Measurements from ENCODE around the gene LGALS14.

Gene LGALS14

DNA sequence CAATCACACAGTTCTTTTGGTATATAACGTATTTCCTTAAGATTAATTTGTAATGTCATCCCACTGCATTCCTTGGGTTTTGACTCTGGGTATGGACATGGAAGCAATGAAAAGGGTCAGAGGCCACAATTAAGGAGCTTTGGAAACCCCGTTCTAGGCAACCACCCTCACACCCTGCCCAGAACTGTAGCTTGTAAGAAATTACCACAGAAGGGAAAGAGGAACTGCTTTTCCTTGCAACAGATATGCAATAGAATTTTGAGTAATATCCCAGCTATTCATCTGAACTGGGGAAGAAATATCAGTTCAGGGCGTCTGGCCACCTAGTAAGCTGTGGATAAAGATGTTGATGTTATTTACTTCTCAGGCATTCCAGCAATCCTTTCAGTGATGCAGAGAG is 34.5 kb downstream of the LGALS14 start:
- Histone ChIP-seq H3K36me3 (ENCODE audit: control insufficient read depth in 2 of 2, insufficient read depth in 2 of 2, low read length in 2 of 2) (no peaks in the 10 kb centered on the region), H3K9ac (ENCODE audit: low read depth in 1 of 2, low read length in 2 of 2) (no peak overlapping the region), H3K4me3 (ENCODE audit: low read length in 2 of 2) (no peak overlapping the region), H3K4me1 (ENCODE audit: control insufficient read depth in 2 of 2, insufficient read depth in 2 of 2, low read length in 2 of 2) (no peaks in the 10 kb centered on the region), H3K27me3 (ENCODE audit: control insufficient read depth in 2 of 2, insufficient read depth in 2 of 2, low read length in 2 of 2) (peaks cover 0 to 6% of the 10 kb centered on the region in 2 donors), H3K9me3 (ENCODE audit: control insufficient read depth in 2 of 2, low read length in 2 of 2) (no peaks in the 10 kb centered on the region), H3K27ac (ENCODE audit: low read depth in 2 of 2, low read length in 2 of 2) (no peak overlapping the region)

DNA sequence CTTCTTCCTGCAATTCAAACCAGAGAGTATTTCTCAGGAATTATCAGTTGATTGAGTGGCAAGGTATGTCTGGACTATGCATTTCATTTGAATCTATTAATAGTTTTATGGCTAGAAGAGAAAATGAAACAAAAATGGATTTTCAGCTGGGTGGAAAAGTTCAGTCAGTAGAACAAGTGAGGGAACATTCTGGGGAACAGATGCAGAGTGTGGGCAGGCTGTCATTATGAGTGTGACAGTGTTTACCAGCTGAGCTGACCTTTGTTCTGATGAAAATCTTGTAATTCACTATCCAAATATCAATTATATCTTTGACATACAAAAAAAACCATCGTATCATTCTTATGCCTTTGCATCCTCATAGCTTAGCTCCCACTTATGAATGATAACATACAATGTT is 36.1 kb downstream of the LGALS14 start:
- Histone ChIP-seq H3K4me1 (ENCODE audit: control insufficient read depth in 2 of 2, insufficient read depth in 2 of 2, low read length in 2 of 2) (no peaks in the 10 kb centered on the region), H3K9me3 (ENCODE audit: control insufficient read depth in 2 of 2, low read length in 2 of 2) (no peaks in the 10 kb centered on the region), H3K27me3 (ENCODE audit: control insufficient read depth in 2 of 2, insufficient read depth in 2 of 2, low read length in 2 of 2) (peaks cover under 1 to 6% of the 10 kb centered on the region in 2 donors), H3K9ac (ENCODE audit: low read depth in 1 of 2, low read length in 2 of 2) (no peak overlapping the region), H3K36me3 (ENCODE audit: control insufficient read depth in 2 of 2, insufficient read depth in 2 of 2, low read length in 2 of 2) (no peaks in the 10 kb centered on the region), H3K27ac (ENCODE audit: low read depth in 2 of 2, low read length in 2 of 2) (no peak overlapping the region), H3K4me3 (ENCODE audit: low read length in 2 of 2) (no peak overlapping the region)

DNA sequence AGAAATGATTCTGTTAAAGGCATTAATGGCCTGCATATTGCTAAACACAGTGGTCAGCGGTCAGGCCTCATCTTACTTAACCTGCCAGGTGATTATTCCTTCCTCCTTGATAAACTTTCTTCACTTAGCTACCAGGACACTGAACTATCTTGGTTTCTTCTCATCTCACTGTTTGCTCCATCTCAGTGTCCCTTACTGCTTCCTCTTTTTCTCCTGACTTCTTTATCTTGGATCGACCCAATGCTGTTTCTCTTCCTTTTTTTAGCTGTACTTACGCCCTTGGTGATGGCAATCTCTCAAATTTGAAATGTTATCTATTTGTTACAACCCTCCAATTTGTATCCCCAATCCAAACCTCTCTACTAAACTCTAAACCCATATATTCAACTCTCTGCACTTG is 41.4 kb downstream of the LGALS14 start:
- Histone ChIP-seq H3K36me3 (ENCODE audit: control insufficient read depth in 2 of 2, insufficient read depth in 2 of 2, low read length in 2 of 2) (no peaks in the 10 kb centered on the region), H3K4me3 (ENCODE audit: low read length in 2 of 2) (no peak overlapping the region), H3K9me3 (ENCODE audit: control insufficient read depth in 2 of 2, low read length in 2 of 2) (no peaks in the 10 kb centered on the region), H3K9ac (ENCODE audit: low read depth in 1 of 2, low read length in 2 of 2) (no peak overlapping the region), H3K4me1 (ENCODE audit: control insufficient read depth in 2 of 2, insufficient read depth in 2 of 2, low read length in 2 of 2) (no peaks in the 10 kb centered on the region), H3K27me3 (ENCODE audit: control insufficient read depth in 2 of 2, insufficient read depth in 2 of 2, low read length in 2 of 2) (peaks cover 3 to 7% of the 10 kb centered on the region in 2 donors), H3K27ac (ENCODE audit: low read depth in 2 of 2, low read length in 2 of 2) (no peak overlapping the region)

GRCh38 chr19:39746836-39747529 is 42.7 kb downstream of the LGALS14 start:
- H3K4me1 ChIP-seq (ENCODE audit: control insufficient read depth in 2 of 2, insufficient read depth in 2 of 2, low read length in 2 of 2): no peaks in the 10 kb centered on the region
- H3K9ac ChIP-seq (ENCODE audit: low read depth in 1 of 2, low read length in 2 of 2): no peak overlapping the region
- peaks cover 7 to 8% of the 10 kb centered on the region in 2 donors for H3K27me3 ChIP-seq (ENCODE audit: control insufficient read depth in 2 of 2, insufficient read depth in 2 of 2, low read length in 2 of 2)
- no peaks in the 10 kb centered on the region for H3K9me3 ChIP-seq (ENCODE audit: control insufficient read depth in 2 of 2, low read length in 2 of 2)
- no peak overlapping the region for H3K4me3 ChIP-seq (ENCODE audit: low read length in 2 of 2)
- no peak overlapping the region for H3K27ac ChIP-seq (ENCODE audit: low read depth in 2 of 2, low read length in 2 of 2)
- H3K36me3 ChIP-seq (ENCODE audit: control insufficient read depth in 2 of 2, insufficient read depth in 2 of 2, low read length in 2 of 2): no peaks in the 10 kb centered on the region

DNA sequence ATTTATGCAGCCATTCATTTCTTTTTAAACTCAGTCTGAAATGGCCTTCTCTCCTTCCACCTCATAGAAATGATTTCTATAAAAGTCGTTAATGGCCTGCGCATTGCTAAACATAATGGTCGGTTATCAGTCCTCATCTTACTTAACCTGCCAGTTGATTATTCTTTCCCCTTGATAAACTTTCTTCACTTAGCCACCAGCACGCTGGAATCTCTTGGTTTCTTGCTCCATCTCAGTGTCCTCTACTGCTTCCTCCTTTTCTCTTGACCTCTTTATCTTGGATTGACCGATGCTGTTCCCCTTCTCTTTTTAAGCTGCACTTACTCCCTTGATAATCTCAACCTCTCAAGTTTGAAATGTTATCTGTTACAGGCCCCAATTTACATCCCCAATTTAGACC is 45.7 kb downstream of the LGALS14 start:
- Histone ChIP-seq H3K4me1 (ENCODE audit: control insufficient read depth in 2 of 2, insufficient read depth in 2 of 2, low read length in 2 of 2) (no peaks in the 10 kb centered on the region), H3K27ac (ENCODE audit: low read depth in 2 of 2, low read length in 2 of 2) (no peak overlapping the region), H3K9ac (ENCODE audit: low read depth in 1 of 2, low read length in 2 of 2) (no peak overlapping the region), H3K4me3 (ENCODE audit: low read length in 2 of 2) (no peak overlapping the region), H3K9me3 (ENCODE audit: control insufficient read depth in 2 of 2, low read length in 2 of 2) (no peaks in the 10 kb centered on the region), H3K27me3 (ENCODE audit: control insufficient read depth in 2 of 2, insufficient read depth in 2 of 2, low read length in 2 of 2) (peaks cover 3 to 10% of the 10 kb centered on the region in 2 donors), H3K36me3 (ENCODE audit: control insufficient read depth in 2 of 2, insufficient read depth in 2 of 2, low read length in 2 of 2) (no peaks in the 10 kb centered on the region)

DNA sequence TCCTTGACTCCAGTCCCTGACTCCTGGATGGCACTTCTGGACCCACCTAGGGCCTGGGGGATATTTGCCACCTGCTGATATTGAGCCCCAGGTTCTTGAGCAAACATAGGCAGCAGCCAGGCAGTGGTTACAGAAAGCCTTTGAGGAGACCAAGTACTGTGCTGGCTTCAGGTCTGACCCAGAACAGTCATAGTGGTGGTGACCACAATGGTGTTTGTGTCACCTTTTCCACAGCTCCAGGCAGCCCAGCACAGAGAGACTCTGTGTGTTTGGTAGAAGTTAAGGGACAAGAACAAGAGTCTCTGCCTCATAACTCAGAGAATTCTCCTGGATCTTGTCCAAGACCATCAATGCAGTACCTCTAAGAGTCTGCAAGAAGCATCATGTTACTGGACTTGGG is 48.1 kb downstream of the LGALS14 start:
- H3K4me1 ChIP-seq (ENCODE audit: control insufficient read depth in 2 of 2, insufficient read depth in 2 of 2, low read length in 2 of 2): no peaks in the 10 kb centered on the region
- peaks cover 6 to 14% of the 10 kb centered on the region in 2 donors for H3K27me3 ChIP-seq (ENCODE audit: control insufficient read depth in 2 of 2, insufficient read depth in 2 of 2, low read length in 2 of 2)
- no peak overlapping the region for H3K4me3 ChIP-seq (ENCODE audit: low read length in 2 of 2)
- no peaks in the 10 kb centered on the region for H3K9me3 ChIP-seq (ENCODE audit: control insufficient read depth in 2 of 2, low read length in 2 of 2)
- no peak overlapping the region for H3K27ac ChIP-seq (ENCODE audit: low read depth in 2 of 2, low read length in 2 of 2)
- H3K9ac ChIP-seq (ENCODE audit: low read depth in 1 of 2, low read length in 2 of 2): no peak overlapping the region
- no peaks in the 10 kb centered on the region for H3K36me3 ChIP-seq (ENCODE audit: control insufficient read depth in 2 of 2, insufficient read depth in 2 of 2, low read length in 2 of 2)

- Histone ChIP-seq H3K27ac (ENCODE audit: low read depth in 2 of 2, low read length in 2 of 2) (no peak overlapping the region), H3K9me3 (ENCODE audit: control insufficient read depth in 2 of 2, low read length in 2 of 2) (no peaks in the 10 kb centered on the region), H3K9ac (ENCODE audit: low read depth in 1 of 2, low read length in 2 of 2) (no peak overlapping the region), H3K4me1 (ENCODE audit: control insufficient read depth in 2 of 2, insufficient read depth in 2 of 2, low read length in 2 of 2) (no peaks in the 10 kb centered on the region), H3K36me3 (ENCODE audit: control insufficient read depth in 2 of 2, insufficient read depth in 2 of 2, low read length in 2 of 2) (no peaks in the 10 kb centered on the region), H3K27me3 (ENCODE audit: control insufficient read depth in 2 of 2, insufficient read depth in 2 of 2, low read length in 2 of 2) (peaks cover 4 to 15% of the 10 kb centered on the region in 2 donors), H3K4me3 (ENCODE audit: low read length in 2 of 2) (no peak overlapping the region)
Observed at GRCh38 chr19:39752795-39753194, 48.5 kb downstream of the LGALS14 start.

GRCh38 chr19:39754544-39754943 is 50.3 kb downstream of the LGALS14 start:
- Histone ChIP-seq H3K27ac (ENCODE audit: low read depth in 2 of 2, low read length in 2 of 2) (no peak overlapping the region), H3K27me3 (ENCODE audit: control insufficient read depth in 2 of 2, insufficient read depth in 2 of 2, low read length in 2 of 2) (peaks cover 12 to 15% of the 10 kb centered on the region in 2 donors), H3K36me3 (ENCODE audit: control insufficient read depth in 2 of 2, insufficient read depth in 2 of 2, low read length in 2 of 2) (no peaks in the 10 kb centered on the region), H3K4me1 (ENCODE audit: control insufficient read depth in 2 of 2, insufficient read depth in 2 of 2, low read length in 2 of 2) (no peaks in the 10 kb centered on the region), H3K9me3 (ENCODE audit: control insufficient read depth in 2 of 2, low read length in 2 of 2) (no peaks in the 10 kb centered on the region), H3K9ac (ENCODE audit: low read depth in 1 of 2, low read length in 2 of 2) (no peak overlapping the region), H3K4me3 (ENCODE audit: low read length in 2 of 2) (no peak overlapping the region)

GRCh38 chr19:39754971-39755370 is 50.7 kb downstream of the LGALS14 start:
- Histone ChIP-seq H3K27me3 (ENCODE audit: control insufficient read depth in 2 of 2, insufficient read depth in 2 of 2, low read length in 2 of 2) (peaks cover 12 to 15% of the 10 kb centered on the region in 2 donors), H3K27ac (ENCODE audit: low read depth in 2 of 2, low read length in 2 of 2) (no peak overlapping the region), H3K4me1 (ENCODE audit: control insufficient read depth in 2 of 2, insufficient read depth in 2 of 2, low read length in 2 of 2) (no peaks in the 10 kb centered on the region), H3K9ac (ENCODE audit: low read depth in 1 of 2, low read length in 2 of 2) (no peak overlapping the region), H3K36me3 (ENCODE audit: control insufficient read depth in 2 of 2, insufficient read depth in 2 of 2, low read length in 2 of 2) (no peaks in the 10 kb centered on the region), H3K4me3 (ENCODE audit: low read length in 2 of 2) (no peak overlapping the region), H3K9me3 (ENCODE audit: control insufficient read depth in 2 of 2, low read length in 2 of 2) (no peaks in the 10 kb centered on the region)
